Left ventricle myocardium inferior (tissue), 1 donor: ENCODE data around the gene CTSD. TPM values are rescaled to one million over a fixed set of nuclear protein-coding genes. Genes with fewer than 3 reads are reported as not detected.

Source experiments
- DNase-seq: peaks from one replicate; pipeline ENCODE4 v3.0.0-alpha.2; 2020
- H3K27ac ChIP-seq: fragments of 200-600 bp; replicated peaks from 2 replicates; pipeline ENCODE4 v1.8.0; 2021
- H3K27me3 ChIP-seq: fragments of 200-600 bp; 2 replicates; pipeline ENCODE4 v1.8.0; 2021; ENCODE audit warnings: low read depth
- H3K36me3 ChIP-seq: fragments of 200-600 bp; 2 replicates; pipeline ENCODE4 v1.8.0; 2021
- H3K4me1 ChIP-seq: fragments of 200-600 bp; 2 replicates; pipeline ENCODE4 v1.8.0; 2021
- H3K4me3 ChIP-seq: fragments of 200-600 bp; 2 replicates; pipeline ENCODE4 v1.8.0; 2021; ENCODE audit warnings: mild to moderate bottlenecking, moderate library complexity
- H3K9me3 ChIP-seq: fragments of 200-600 bp; replicated peaks from 2 replicates; pipeline ENCODE4 v1.8.0; 2021
- CTCF ChIP-seq: fragments of 200-600 bp; IDR thresholded peaks from 2 replicates; pipeline ENCODE4 v1.8.0; 2021; ENCODE audit warnings: antibody characterized with exemption, mild to moderate bottlenecking, borderline replicate concordance
- intact Hi-C: fragments of 100-400 bp; cut with micrococcal nuclease; formaldehyde crosslinking; loops from one replicate; pipeline ENCODE4 v1.11.0; 2022
- total RNA-seq: library from RNA; stranded (reverse); fragmentation: NEBNext Ultra II Directional; extraction: Animal tissue kit (Norgen Biotek cat#: 25700); gene quantifications from one replicate; pipeline ENCODE4 v1.2.1, GENCODE V29; 2021
- donor health status: DM: no; HTN: yes; CAD: no; lungs with severe emphysema.

The CTSD gene
- total RNA-seq, 1 donor from 2014 or later, result 831 TPM

- H3K9me3 ChIP-seq, result no peaks in the 10 kb centered on the region
Measured at GRCh38 chr11:1728301-1728700, 35.4 kb downstream of the CTSD start.

GRCh38 chr11:1727861-1728260 lies 35.9 kb downstream of the CTSD start:
- no peaks in the 10 kb centered on the region for H3K36me3 ChIP-seq
- H3K4me3 ChIP-seq, result no peak overlapping the region
- peaks cover 79% of the 10 kb centered on the region for H3K27me3 ChIP-seq
- no peak for TF ChIP-seq CTCF
- no peak for DNase-seq
- no peaks in the 10 kb centered on the region for H3K4me1 ChIP-seq
- no peak overlapping the region for H3K27ac ChIP-seq
- H3K9me3 ChIP-seq, result no peaks in the 10 kb centered on the region
- intact Hi-C loops, result no loop called here

More at GRCh38 chr11:1728301-1728700, 35.4 kb downstream of the CTSD start:
- Histone ChIP-seq H3K36me3 (no peaks in the 10 kb centered on the region), H3K4me1 (no peaks in the 10 kb centered on the region), H3K27me3 (peaks cover 80% of the 10 kb centered on the region), H3K27ac (no peak overlapping the region), H3K4me3 (no peak overlapping the region)
- intact Hi-C loops, result no loop called here
- no peak for DNase-seq
- no peak for TF ChIP-seq CTCF

GRCh38 chr11:1727096-1727690 lies 36.5 kb downstream of the CTSD start:
- intact Hi-C loops, result no loop called here
- no peak for TF ChIP-seq CTCF
- H3K9me3 ChIP-seq, result no peaks in the 10 kb centered on the region
- no peaks in the 10 kb centered on the region for H3K4me1 ChIP-seq
- H3K4me3 ChIP-seq, result no peak overlapping the region
- H3K36me3 ChIP-seq, result no peaks in the 10 kb centered on the region
- no peak overlapping the region for H3K27ac ChIP-seq
- H3K27me3 ChIP-seq, result peaks cover 74% of the 10 kb centered on the region
- no peak for DNase-seq

- Histone ChIP-seq H3K4me3 (no peak overlapping the region), H3K27ac (no peak overlapping the region), H3K4me1 (peaks cover 7% of the 10 kb centered on the region), H3K36me3 (no peaks in the 10 kb centered on the region), H3K27me3 (peaks cover 28% of the 10 kb centered on the region), H3K9me3 (no peaks in the 10 kb centered on the region)
- TF ChIP-seq CTCF, result no peak
- no peak for DNase-seq
- intact Hi-C loops, result no loop called here
Measured at GRCh38 chr11:1719781-1720180, 43.9 kb downstream of the CTSD start.

- Histone ChIP-seq H3K4me1 (peaks cover 7% of the 10 kb centered on the region), H3K27ac (peak overlapping the region; percentile 74), H3K36me3 (no peaks in the 10 kb centered on the region), H3K4me3 (no peak overlapping the region), H3K9me3 (no peaks in the 10 kb centered on the region), H3K27me3 (peaks cover 23% of the 10 kb centered on the region)
- DNase-seq, result no peak
- intact Hi-C loops, result no loop called here
- TF ChIP-seq CTCF, result no peak
Measured at GRCh38 chr11:1718326-1718725, 45.4 kb downstream of the CTSD start.

- Histone ChIP-seq H3K27me3 (peaks cover 23% of the 10 kb centered on the region), H3K27ac (peak overlapping the region; percentile 74), H3K9me3 (no peaks in the 10 kb centered on the region), H3K36me3 (no peaks in the 10 kb centered on the region), H3K4me3 (no peak overlapping the region), H3K4me1 (peaks cover 7% of the 10 kb centered on the region)
- intact Hi-C loops, result no loop called here
- DNase-seq, result peak; percentile 59
- TF ChIP-seq CTCF, result no peak
Measured at GRCh38 chr11:1717745-1718144, 46.0 kb downstream of the CTSD start.
